Bronchial epithelial cell (primary cell): ENCODE data around the gene IL17REL. TPM values are rescaled to one million over a fixed set of nuclear protein-coding genes. Genes with fewer than 3 reads are reported as not detected.

Source experiments
- DNase-seq: peaks from one replicate; pipeline ENCODE4 v3.0.0-alpha.2; 2010; ENCODE audit warnings: low read depth
- FAIRE-seq: peaks from 2 replicates; lab custom pipeline; 2011; peaks lifted over from hg19 to GRCh38; lab: Jason Lieb, UNC
- H3K27me3 ChIP-seq: 2 replicates; pipeline ENCODE4 v1.5.1; 2011; ENCODE audit warnings: low read length; ENCODE audit not compliant: control insufficient read depth, insufficient read depth
- H3K36me3 ChIP-seq: 2 replicates; pipeline ENCODE4 v1.5.1; 2011; ENCODE audit warnings: low read length; ENCODE audit not compliant: control insufficient read depth, insufficient read depth
- H3K4me3 ChIP-seq: 2 replicates; pipeline ENCODE4 v1.5.1; 2011; ENCODE audit warnings: mild to moderate bottlenecking, low read depth, low read length, control low read depth
- CTCF ChIP-seq: IDR thresholded peaks from 2 replicates; pipeline ENCODE4 v1.5.1; 2011; ENCODE audit warnings: mild to moderate bottlenecking, moderate library complexity, low read length, control low read depth, inconsistent platforms; ENCODE audit not compliant: insufficient read depth, severe bottlenecking
- total RNA-seq: library from RNA; depleted of rRNA; stranded (reverse); fragments of >200 nt; gene quantifications from 2 replicates; pipeline ENCODE4 v1.2.1, GENCODE V29; 2014

Gene IL17REL
- total RNA-seq, 1 donor from 2014 or later, result not detected

GRCh38 chr22:50046481-50047245, 34.1 kb upstream of the IL17REL start:
- no peaks in the 10 kb centered on the region for H3K27me3 ChIP-seq
- DNase-seq (no peak), FAIRE-seq (no peak)
- H3K36me3 ChIP-seq, result no peaks in the 10 kb centered on the region
- H3K4me3 ChIP-seq, result no peak overlapping the region
- TF ChIP-seq CTCF, result no peak

DNA sequence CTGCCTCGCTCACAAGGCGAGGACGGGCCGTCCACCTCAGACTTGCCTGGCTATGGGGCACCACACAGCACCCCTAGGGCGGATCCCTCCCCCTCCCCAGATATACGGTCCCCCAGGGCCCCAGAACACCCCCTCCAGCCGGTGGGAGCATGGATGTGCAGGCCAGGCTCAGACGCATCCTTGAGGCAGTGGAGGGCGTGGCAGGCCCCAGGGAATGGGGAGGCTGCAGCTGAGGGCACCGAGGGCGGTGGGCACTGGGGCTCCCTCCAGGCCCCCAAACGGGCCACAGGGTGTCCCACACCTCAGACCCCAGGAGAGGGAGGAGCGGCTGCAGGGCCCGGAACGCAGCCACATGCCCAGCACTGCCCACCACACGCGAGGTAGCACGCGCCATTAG, 33.5 kb upstream of the IL17REL start:
- Histone ChIP-seq H3K36me3 (no peaks in the 10 kb centered on the region), H3K27me3 (no peaks in the 10 kb centered on the region), H3K4me3 (no peak overlapping the region)
- FAIRE-seq (no peak), DNase-seq (no peak)
- no peak for TF ChIP-seq CTCF

DNA sequence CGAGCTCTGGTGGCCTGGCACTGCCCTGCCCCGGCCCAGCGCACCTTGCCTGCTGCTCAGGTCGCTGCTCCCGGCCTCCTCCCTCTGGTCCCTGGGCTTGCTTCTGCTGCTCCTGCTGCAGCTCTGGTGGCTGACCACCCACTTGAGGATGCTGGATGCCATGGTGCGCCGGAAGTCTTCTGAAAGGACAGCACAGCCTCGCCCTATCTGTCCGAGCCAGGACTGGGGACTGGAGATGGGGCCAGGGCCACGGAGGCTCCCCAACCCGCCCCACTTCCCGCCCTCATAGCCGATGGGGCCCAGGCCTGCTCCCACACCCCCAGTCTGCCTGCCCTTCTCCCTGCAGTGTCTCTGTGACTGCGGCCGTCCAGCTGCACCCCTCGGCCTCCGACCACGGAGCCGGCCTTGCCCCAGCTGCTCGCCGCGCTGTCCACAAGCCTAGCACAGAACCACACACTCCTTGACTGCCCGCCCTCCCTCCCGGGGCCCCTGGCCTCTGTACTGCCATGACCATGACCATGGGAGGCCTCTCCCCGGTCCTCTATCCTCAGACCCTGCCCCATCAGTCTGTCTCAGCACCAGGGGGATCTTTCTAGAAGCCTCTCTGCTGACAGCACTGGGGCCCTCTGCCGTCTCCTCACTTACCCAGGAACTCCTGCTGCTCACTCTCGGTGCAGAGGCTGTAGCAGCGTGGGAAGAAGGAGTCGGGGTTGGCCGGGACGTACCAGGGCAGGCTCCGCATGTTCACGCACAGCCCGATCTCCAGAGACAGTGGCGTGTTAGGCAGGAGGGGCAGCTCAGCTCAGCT, 32.9 kb upstream of the IL17REL start:
- DNase-seq (no peak), FAIRE-seq (no peak)
- no peak overlapping the region for H3K4me3 ChIP-seq
- no peaks in the 10 kb centered on the region for H3K27me3 ChIP-seq
- TF ChIP-seq CTCF, result no peak
- no peaks in the 10 kb centered on the region for H3K36me3 ChIP-seq

DNA sequence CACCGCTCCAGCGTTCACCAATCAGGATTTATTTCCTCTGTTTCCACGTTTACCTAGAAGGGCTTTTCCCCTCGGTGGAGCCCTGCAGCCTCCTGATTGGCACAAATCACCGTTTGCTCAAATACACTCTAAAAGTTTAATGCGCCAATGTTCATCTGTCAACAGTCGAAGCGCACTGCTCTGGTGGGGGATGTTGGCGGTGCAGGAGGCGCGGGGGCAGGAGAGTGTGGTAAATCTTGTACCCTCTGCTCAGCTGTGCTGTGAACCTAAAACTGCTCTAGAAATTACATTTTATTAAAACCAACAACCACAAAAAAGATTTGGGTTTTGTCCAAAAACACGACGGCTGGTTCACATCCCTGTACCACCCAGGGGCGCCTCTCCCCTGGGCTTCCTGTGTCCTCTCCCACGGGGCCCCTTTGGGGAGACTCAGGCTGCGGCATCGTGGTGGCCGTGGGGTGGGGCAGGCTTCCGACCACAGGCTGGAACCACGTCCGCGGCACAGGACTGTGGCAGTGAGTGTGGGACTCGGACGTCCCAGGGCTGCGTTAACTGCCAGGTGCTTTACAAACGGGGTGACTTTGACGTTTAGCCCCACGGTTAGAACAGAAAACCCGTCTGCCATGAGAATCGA, 32.0 kb upstream of the IL17REL start:
- H3K4me3 ChIP-seq, result no peak overlapping the region
- FAIRE-seq (no peak), DNase-seq (no peak)
- no peaks in the 10 kb centered on the region for H3K27me3 ChIP-seq
- no peak for TF ChIP-seq CTCF
- H3K36me3 ChIP-seq, result no peaks in the 10 kb centered on the region

DNA sequence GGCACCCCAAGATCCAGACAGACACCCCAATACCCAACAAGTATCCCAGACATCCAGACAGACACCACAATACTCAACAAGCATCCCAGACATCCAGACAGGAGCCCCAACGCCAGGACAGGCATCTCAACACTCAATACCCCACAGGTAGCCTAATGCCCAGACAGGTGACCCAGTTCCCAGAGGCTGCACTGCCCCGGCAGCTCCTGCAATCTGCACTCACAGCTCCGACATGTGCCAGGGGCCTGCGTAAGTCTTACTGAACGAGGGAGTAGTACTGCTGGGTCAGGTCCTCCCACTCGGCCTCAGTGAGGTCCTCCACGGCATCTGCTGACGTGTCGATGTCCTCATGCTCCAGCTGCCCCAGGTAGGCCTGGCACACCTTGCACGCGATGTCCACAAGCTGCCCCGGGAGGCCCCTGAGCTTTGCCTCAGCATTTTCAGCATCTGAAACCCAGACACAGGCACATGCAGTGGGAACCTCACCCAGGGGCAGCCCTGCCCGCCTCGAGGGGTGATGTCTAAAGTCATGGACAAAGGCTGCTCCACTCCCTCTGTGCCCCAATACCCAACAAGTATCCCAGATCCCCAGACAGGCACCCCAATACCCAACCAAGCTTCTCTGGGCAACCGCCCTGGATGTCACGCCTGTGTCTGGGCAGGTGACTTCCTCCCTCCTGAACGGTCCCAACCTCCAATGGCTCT, 28.9 kb upstream of the IL17REL start:
- Histone ChIP-seq H3K4me3 (no peak overlapping the region), H3K36me3 (no peaks in the 10 kb centered on the region), H3K27me3 (no peaks in the 10 kb centered on the region)
- DNase-seq (no peak), FAIRE-seq (no peak)
- TF ChIP-seq CTCF, result no peak
